Measurements from ENCODE around the gene DCLK1.

The DCLK1 gene

DNA sequence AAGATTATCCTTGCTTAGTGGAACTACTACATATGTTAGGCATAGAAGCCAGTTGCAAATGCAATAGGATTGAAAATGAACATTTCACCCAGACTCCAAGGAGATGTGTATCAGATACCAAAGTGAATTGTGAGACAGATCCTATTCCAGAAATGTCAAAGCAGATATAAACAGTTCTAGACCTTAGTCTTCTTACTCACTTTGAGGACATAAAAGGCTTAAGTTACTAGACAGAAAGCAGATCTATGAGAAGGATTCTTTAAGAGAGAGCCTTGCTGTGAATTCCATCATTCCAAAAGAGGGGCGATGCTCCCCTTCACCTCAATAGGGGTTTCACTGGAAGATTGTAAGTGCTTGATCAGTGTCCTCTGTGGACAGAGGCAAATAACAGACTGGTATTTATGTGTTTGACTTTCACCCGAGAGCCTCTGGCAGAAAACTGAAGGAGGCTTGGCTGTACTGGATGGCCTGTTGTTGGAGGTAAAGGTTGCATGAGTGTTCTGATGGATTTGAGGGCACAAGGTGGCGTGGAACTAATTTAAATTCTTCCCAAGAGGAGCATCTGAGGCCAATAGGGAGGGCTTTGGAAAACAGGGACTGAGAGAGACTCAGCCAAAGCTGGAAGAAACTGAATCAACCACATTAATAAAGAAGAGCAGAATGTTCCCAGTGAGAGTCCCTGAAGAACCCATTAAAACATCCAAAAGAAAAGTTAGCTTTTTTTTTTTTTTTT lies 194.8 kb downstream of the DCLK1 start:
- DNase-seq, result no peak

DNA sequence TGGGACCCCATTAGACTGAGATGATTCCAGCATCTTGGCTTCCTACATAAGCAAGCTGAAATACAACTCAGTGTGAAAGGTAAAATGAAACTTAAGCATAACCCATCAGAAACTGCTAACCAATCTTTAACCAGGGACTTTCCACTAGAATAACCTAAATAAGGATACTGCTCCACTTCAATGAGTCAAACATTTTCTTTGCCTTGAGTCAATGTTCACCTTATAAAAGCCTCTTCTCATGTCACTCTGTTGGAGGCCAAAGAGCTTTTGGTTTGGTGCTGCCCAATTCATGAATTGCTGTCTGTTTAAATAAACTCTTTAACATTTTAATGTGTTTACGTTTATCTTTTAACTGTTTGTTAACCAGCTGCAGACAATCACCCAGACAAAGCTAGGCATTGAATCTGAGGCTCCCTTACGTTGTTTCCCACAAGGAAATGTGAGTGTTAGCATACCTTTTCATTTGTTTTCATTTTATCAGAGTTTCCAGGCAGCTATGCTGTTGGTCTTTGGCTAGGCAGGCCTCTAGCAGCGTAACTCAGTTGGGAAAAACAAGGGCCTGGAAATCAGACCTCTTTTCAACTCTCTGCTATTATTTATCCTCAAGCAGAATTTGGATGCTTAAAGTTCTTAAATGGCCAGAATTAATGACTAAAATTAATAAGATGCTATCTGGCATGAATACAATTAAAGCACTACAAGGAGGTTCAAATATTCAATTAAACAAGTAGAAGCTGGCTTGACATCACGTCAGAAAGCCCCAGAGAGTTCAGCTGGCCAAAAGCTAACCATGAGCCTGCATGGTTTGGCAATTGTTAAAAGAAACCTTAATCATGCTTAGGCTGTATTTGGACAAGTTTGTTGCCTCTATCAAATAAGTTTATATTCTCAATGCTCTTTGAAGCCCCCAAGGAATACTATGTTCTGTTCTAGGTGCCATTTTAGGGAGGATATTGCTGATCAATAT lies 200.2 kb downstream of the DCLK1 start:
- DNase-seq, result no peak

GRCh38 chr13:35927567-35928021 lies 203.6 kb downstream of the DCLK1 start:
- no peak for DNase-seq

GRCh38 chr13:35926859-35927530 lies 204.2 kb downstream of the DCLK1 start:
- DNase-seq, result no peak

DNA sequence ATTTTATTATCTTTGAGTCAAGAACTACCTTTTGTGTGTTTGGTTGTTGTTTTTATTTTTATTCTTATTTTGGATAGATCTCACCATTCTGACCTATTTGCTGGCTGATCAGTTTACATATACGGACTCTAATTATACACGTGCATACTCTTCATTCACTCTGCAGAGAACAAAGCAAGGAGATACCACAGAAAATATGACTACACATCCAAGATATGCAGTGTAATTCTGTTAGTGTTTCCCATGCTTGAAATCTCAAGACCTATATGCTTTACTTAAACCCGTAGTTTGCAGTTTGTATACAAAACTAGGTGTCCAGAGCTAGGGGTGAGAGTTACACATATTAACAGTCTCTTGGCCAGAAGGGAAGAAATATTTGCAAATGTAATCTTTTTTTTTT lies 205.5 kb downstream of the DCLK1 start:
- DNase-seq, result no peak

- no peak for DNase-seq
Measured at GRCh38 chr13:35923347-35923746, 207.8 kb downstream of the DCLK1 start.

GRCh38 chr13:35920816-35921215 lies 210.4 kb downstream of the DCLK1 start:
- no peak for DNase-seq

- DNase-seq, result no peak
Measured at GRCh38 chr13:35917942-35918645, 213.1 kb downstream of the DCLK1 start.

DNA sequence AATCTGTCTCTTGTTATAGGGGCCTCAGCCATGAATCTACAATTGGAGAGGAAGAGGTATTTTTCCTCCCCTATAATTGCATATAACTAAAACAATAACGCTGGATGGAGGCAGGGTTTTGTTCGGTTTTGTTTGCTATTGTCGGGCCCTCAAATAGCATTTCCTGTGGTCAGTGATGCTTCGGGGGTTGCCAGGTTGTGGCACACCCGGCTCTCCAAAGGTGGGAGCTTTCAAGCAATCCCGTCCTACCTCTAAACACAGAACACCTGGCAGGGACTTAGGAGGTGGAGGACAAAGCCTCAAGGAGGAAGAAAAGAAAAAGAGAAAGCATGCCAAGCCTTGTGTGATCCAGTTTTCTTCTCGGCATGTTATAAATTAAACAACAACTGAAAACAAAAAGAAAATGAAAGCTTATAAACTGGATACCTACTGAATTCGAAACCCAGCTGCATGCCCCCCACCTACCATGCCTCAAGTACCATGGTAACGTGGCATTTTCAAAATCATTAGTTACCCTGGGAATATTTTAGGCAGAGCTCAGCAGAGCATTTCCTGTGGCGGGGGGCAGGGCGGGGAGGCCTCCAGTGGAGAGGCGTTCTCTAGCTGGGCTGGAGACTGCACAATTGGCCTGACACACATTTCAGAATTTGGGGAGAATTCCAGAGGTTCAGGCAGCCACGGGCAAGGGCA lies 213.8 kb downstream of the DCLK1 start:
- DNase-seq, result no peak

DNA sequence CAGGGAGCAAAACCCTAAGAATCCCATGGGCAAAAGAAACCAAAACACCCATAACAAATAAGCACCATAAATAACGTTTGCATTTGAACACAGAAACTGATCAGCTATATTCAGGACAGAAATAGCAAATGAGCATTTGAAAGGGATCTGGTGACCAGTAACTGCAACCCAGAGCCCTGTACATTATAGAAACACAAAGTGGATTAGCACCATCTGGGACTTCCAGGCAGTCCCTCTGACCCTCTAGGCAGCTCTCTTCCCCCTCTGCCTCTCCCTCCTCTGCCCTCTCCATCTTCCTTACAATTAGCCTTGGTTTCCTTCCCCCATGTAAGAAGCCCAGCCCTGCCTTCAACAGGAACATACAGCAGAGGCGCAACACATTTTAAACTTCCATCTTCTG lies 215.0 kb downstream of the DCLK1 start:
- no peak for DNase-seq

- DNase-seq, result no peak
Measured at GRCh38 chr13:35914662-35915061, 216.5 kb downstream of the DCLK1 start.

GRCh38 chr13:35912841-35913240 lies 218.3 kb downstream of the DCLK1 start:
- DNase-seq, result no peak

DNA sequence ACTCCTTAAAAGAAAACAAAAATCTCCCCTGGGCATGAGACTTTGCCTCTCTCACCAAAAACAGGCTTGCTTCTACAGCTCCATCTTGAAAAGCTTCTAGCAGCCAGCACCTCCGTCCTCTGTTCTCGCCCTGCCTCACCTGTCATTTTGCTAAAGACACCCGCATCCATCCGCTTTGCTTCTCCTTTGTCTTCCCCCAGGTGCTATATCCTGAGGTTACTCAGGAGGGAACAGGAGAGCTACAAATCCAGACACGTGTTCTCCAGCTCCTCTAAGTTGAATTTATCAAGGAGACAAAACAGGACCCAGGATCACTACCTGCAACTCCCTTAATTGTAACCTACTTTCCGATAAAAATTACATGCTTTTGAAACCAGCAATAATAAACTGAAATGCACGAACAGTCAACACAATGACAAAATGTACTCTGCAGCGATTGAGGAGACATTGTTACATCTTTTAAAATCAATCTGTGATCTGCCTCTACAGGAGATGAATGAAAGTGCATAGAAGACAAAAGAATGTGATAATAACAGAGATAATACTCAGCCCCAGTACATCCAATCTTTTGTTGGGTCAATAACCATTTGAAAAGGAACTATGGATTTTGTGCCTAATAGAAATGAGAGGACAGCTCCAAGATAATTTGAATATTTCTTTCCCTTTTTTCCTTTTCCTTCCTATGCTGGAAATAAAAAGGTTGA lies 221.2 kb downstream of the DCLK1 start:
- DNase-seq, result no peak

DNA sequence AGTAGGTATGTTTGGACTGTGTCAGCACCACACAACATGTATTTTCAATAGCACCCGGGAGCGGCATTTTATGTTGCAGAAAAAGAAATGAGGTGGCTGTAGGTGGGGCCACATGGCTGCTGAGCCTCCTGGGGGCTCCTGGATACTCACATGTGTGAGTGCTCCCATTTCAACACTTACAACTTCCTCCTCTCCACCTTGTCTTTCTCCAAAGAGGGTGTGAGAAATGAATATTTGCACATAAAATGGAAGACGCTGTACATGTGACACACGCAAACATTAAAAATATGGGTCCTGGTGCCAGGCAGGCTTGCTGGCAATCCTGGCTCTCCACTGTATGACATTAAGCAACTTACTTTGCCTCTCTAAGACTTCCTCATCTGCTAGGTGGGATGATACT lies 222.1 kb downstream of the DCLK1 start:
- DNase-seq, result no peak

- DNase-seq, result no peak
Measured at GRCh38 chr13:35908226-35908625, 223.0 kb downstream of the DCLK1 start.

DNA sequence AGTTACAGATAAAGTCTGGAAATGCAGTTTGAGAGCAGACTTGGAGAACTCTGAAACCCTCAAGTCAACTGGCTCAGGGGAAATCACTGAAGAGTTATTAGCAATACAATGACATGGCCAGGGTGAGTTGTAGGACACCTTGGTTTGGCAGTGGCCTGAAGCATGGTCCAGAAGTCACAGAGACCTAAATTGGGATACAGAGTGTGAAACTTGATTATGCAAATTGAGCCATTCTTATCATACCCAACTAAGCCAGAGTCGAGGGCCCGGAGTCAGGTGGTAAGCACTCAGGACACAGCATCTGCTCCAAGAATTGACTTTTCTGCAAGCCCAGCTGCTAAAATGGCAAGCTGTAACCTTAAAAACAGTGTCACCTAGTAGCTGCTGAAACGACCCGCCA lies 224.5 kb downstream of the DCLK1 start:
- no peak for DNase-seq

- DNase-seq, result no peak
Measured at GRCh38 chr13:35903075-35903474, 228.1 kb downstream of the DCLK1 start.

DNA sequence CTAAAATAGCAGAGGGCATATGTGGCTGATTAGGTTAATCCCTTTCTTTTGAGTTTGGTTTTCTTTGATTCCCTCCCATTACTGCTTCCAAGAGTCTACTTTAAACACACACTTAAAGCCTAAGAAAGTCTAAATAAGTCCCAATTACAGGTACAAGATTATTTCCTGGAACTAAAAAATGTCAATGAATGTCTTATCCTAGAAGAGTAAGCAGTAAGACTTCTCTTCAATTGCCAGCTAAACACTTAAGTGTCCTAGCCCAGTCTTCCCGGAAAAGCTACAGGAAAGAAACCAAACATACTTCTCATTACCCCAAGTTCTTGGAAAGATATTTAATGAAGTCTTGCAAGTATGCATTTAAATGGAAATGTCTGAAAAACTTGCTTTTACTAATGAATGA lies 233.1 kb downstream of the DCLK1 start:
- no peak for DNase-seq

- no peak for DNase-seq
Measured at GRCh38 chr13:35894636-35895035, 236.5 kb downstream of the DCLK1 start.

DNA sequence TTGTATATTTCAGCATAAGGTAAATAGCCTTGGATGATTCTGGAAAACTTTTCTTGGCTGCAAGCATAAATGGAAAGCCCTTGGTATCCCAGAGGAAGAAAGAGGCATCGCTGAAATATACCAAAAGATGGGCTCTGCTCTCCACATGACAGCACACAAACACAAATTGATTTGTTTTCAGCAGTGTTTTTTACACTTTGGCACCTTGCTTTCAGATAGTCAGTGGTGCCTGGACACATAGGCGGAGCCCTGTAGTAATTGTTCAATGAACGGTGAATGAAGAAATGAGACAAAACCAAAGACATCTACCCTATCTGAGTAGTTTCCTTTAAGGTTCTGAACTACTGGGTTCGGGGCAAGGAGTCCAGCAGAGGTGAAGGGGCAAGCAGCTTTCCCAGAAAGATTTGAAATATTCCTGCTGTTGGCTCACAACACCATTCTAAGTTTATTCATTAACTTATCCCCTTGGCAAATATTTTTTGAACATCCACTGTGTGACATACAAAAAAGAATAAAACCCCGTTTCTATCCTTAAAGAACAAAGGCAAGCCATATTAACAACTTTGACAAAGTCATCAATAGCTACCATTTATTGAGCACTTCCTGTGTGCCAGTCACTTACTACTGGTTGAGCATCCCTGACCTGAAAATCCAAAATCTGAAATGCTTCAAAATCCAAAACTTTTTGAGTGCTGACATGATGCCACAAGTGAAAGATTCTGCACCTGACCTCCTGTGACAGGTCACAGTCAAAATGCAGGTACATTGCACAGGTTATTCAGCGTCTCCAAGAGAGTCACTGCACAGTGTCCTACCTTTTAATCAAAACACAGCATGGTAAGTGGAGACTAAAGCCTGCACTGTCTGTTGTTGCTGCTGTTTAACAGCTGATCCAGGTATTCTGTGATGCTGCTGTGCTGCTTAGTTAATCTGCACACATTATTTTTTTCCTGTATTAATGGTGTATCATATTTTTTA lies 238.1 kb downstream of the DCLK1 start:
- no peak for DNase-seq

Data from activated CD4-positive, alpha-beta T cell treated with anti-CD3 and anti-CD28 coated beads for 4 hours (primary cell).